Measurements from ENCODE around the gene ZSCAN12. TPM values are rescaled to one million over a fixed set of nuclear protein-coding genes. Genes with fewer than 3 reads are reported as not detected.

The ZSCAN12 gene
- total RNA-seq, 1 experiment from 2014 or later, result 7.8 TPM

GRCh38 chr6:28351087-28351486 lies 48.5 kb downstream of the ZSCAN12 start:
- ATAC-seq (no peak), DNase-seq (ENCODE audit: low spot score) (no peak)
- Mint-ChIP-seq H3K4me3 (peak overlapping the region; percentile 98), H3K9me3 (peaks cover 4% of the 10 kb centered on the region; the same call in 1 of the 2 replicates), H3K27me3 (ENCODE audit: low read depth) (peaks cover 8% of the 10 kb centered on the region), H3K27ac (no peak overlapping the region; the same call in 1 of the 2 replicates), H3K4me1 (peaks cover 23% of the 10 kb centered on the region), H3K36me3 (peaks cover 8% of the 10 kb centered on the region)
- ChIA-PET CTCF (no interaction called here), POLR2A (no interaction called here)
- TF ChIP-seq, protein P1, sequence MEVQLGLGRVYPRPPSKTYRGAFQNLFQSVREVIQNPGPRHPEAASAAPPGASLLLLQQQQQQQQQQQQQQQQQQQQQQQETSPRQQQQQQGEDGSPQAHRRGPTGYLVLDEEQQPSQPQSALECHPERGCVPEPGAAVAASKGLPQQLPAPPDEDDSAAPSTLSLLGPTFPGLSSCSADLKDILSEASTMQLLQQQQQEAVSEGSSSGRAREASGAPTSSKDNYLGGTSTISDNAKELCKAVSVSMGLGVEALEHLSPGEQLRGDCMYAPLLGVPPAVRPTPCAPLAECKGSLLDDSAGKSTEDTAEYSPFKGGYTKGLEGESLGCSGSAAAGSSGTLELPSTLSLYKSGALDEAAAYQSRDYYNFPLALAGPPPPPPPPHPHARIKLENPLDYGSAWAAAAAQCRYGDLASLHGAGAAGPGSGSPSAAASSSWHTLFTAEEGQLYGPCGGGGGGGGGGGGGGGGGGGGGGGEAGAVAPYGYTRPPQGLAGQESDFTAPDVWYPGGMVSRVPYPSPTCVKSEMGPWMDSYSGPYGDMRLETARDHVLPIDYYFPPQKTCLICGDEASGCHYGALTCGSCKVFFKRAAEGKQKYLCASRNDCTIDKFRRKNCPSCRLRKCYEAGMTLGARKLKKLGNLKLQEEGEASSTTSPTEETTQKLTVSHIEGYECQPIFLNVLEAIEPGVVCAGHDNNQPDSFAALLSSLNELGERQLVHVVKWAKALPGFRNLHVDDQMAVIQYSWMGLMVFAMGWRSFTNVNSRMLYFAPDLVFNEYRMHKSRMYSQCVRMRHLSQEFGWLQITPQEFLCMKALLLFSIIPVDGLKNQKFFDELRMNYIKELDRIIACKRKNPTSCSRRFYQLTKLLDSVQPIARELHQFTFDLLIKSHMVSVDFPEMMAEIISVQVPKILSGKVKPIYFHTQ (CRISPR knock-in tag; IDR thresholded peaks at IDR 0.05), result no peak
- no peak for TF ChIP-seq ZNF671 (CRISPR knock-in tag; IDR thresholded peaks at IDR 0.05)
- TF ChIP-seq FOXP1 (CRISPR knock-in tag; IDR thresholded peaks at IDR 0.05; ENCODE audit: borderline replicate concordance), result no peak
- TF ChIP-seq NFATC4 (CRISPR knock-in tag; IDR thresholded peaks at IDR 0.05), result no peak
- TF ChIP-seq FOXK1 (CRISPR knock-in tag; IDR thresholded peaks at IDR 0.05), result no peak
- TF ChIP-seq OVOL2 (CRISPR knock-in tag; IDR thresholded peaks at IDR 0.05; ENCODE audit: borderline replicate concordance), result no peak
- no peak for TF ChIP-seq ZNF396 (CRISPR knock-in tag; IDR thresholded peaks at IDR 0.05; ENCODE audit: borderline replicate concordance)
- TF ChIP-seq, protein P2, sequence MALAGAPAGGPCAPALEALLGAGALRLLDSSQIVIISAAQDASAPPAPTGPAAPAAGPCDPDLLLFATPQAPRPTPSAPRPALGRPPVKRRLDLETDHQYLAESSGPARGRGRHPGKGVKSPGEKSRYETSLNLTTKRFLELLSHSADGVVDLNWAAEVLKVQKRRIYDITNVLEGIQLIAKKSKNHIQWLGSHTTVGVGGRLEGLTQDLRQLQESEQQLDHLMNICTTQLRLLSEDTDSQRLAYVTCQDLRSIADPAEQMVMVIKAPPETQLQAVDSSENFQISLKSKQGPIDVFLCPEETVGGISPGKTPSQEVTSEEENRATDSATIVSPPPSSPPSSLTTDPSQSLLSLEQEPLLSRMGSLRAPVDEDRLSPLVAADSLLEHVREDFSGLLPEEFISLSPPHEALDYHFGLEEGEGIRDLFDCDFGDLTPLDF (CRISPR knock-in tag; IDR thresholded peaks at IDR 0.05), result no peak
- no peak for TF ChIP-seq RORB (CRISPR knock-in tag; IDR thresholded peaks at IDR 0.05)
- no peak for TF ChIP-seq PRRX2 (CRISPR knock-in tag; IDR thresholded peaks at IDR 0.05)
- TF ChIP-seq, protein P3, sequence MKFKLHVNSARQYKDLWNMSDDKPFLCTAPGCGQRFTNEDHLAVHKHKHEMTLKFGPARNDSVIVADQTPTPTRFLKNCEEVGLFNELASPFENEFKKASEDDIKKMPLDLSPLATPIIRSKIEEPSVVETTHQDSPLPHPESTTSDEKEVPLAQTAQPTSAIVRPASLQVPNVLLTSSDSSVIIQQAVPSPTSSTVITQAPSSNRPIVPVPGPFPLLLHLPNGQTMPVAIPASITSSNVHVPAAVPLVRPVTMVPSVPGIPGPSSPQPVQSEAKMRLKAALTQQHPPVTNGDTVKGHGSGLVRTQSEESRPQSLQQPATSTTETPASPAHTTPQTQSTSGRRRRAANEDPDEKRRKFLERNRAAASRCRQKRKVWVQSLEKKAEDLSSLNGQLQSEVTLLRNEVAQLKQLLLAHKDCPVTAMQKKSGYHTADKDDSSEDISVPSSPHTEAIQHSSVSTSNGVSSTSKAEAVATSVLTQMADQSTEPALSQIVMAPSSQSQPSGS (CRISPR knock-in tag; IDR thresholded peaks at IDR 0.05; ENCODE audit: borderline replicate concordance, low read depth), result no peak
- TF ChIP-seq SOX15 (CRISPR knock-in tag; IDR thresholded peaks at IDR 0.05), result no peak

- Mint-ChIP-seq H3K4me3 (peak within 1 kb of the TSS; percentile 98), H3K27ac (peak within 1 kb of the TSS; percentile 94), H3K27me3 (ENCODE audit: low read depth) (peaks cover 18% of the 10 kb centered on the region), H3K4me1 (peaks cover 14% of the 10 kb centered on the region), H3K36me3 (peaks cover 8% of the 10 kb centered on the region), H3K9me3 (peaks cover 4% of the 10 kb centered on the region; the same call in 1 of the 2 replicates)
- TF ChIP-seq ESRRA (CRISPR knock-in tag; IDR thresholded peaks at IDR 0.05; ENCODE audit: borderline replicate concordance) (peak; percentile 52; the same call in 1 of the 2 replicates), GABPB1 (CRISPR knock-in tag; IDR thresholded peaks at IDR 0.05) (peak; percentile 58), TEAD1 (CRISPR knock-in tag; IDR thresholded peaks at IDR 0.05) (peak; percentile 23; the same call in 1 of the 2 replicates), KAT7 (CRISPR knock-in tag; IDR thresholded peaks at IDR 0.05; ENCODE audit: borderline replicate concordance) (peak; percentile 78; the same call in 1 of the 2 replicates), RELA (CRISPR knock-in tag; IDR thresholded peaks at IDR 0.05; ENCODE audit: borderline replicate concordance) (no peak), FOXP1 (CRISPR knock-in tag; IDR thresholded peaks at IDR 0.05; ENCODE audit: borderline replicate concordance) (peak; percentile 48), PREB (CRISPR knock-in tag; IDR thresholded peaks at IDR 0.05; ENCODE audit: borderline replicate concordance) (0 out of 2 replicates have a peak, but pooled peaks have one; percentile 19), CREM (CRISPR knock-in tag; IDR thresholded peaks at IDR 0.05) (0 out of 2 replicates have a peak, but pooled peaks have one; percentile 51), ZNF317 (CRISPR knock-in tag; IDR thresholded peaks at IDR 0.05; ENCODE audit: borderline replicate concordance, low read depth) (no peak), ZNF232 (CRISPR knock-in tag; IDR thresholded peaks at IDR 0.05) (0 out of 2 replicates have a peak, but pooled peaks have one; percentile 38), SP1 (CRISPR knock-in tag; conservative IDR thresholded peaks at IDR 0.05) (peak; percentile 65)
- DNase-seq (ENCODE audit: low spot score), result peak; percentile 85
- peak; percentile 97 for ATAC-seq
- ChIA-PET POLR2A (interaction anchor here (1.0 to 1.2 kb wide), 3 partner anchors 14 to 83 kb away, joined by 3 to 8 read pairs (median 5); partner anchors contain the start of genes ZSCAN26 and ZSCAN31), CTCF (no interaction called here)
These were observed 49.4 kb downstream of the ZSCAN12 start, which contains the start of gene ZKSCAN3 for GRCh38 chr6:28349892-28350737. TSS of gene ZKSCAN3 (plus strand) at chr6:28349947. CDS start at chr6:28359587, 9,640 bp downstream.
